SK-N-SH treated with all-trans-retinoic acid at 6 μM for 48 hours (cell line): ENCODE data around the gene SOHLH1.

Experiments
- ATAC-seq: fragments of 200-7000 bp; cut with Tn5 transposase; 3 replicates; pipeline ENCODE4 v1.9.1; 2020; ENCODE audit warnings: mild to moderate bottlenecking, moderate library complexity
- ARNTL ChIP-seq: fragments of 450-650 bp; formaldehyde crosslinking; IDR thresholded peaks from 2 replicates; pipeline ENCODE4 v1.5.0; 2020; ENCODE audit warnings: low read depth, mild to moderate bottlenecking, moderate library complexity, borderline replicate concordance
- CREB5 ChIP-seq: fragments of 250-450 bp; sonication (Bioruptor Pico); IDR thresholded peaks from 2 replicates; pipeline ENCODE4 v1.5.1; 2020; ENCODE audit warnings: low read depth, mild to moderate bottlenecking, moderate library complexity
- CSDC2 ChIP-seq: fragments of 250-450 bp; sonication (Bioruptor Pico); IDR thresholded peaks from 2 replicates; pipeline ENCODE4 v1.5.0; 2020; ENCODE audit warnings: mild to moderate bottlenecking, moderate library complexity
- CSRNP3 ChIP-seq: fragments of 250-450 bp; sonication (Bioruptor Pico); IDR thresholded peaks from 2 replicates; pipeline ENCODE4 v1.5.1; 2021; ENCODE audit warnings: mild to moderate bottlenecking, moderate library complexity
- ESRRG ChIP-seq: fragments of 250-450 bp; sonication (Bioruptor Pico); IDR thresholded peaks from 2 replicates; pipeline ENCODE4 v1.6.1; 2021; ENCODE audit warnings: mild to moderate bottlenecking
- GLIS3 ChIP-seq: fragments of 250-450 bp; sonication (Bioruptor Pico); IDR thresholded peaks from 2 replicates; pipeline ENCODE4 v1.5.0; 2020; ENCODE audit warnings: mild to moderate bottlenecking, moderate library complexity
- ISL1 ChIP-seq: fragments of 250-450 bp; sonication (Bioruptor Pico); IDR thresholded peaks from 2 replicates; pipeline ENCODE4 v2.1.2; 2022; ENCODE audit warnings: mild to moderate bottlenecking, moderate library complexity
- OSR1 ChIP-seq: fragments of 250-450 bp; sonication (Bioruptor Pico); IDR thresholded peaks from 2 replicates; pipeline ENCODE4 v1.8.0; 2022; ENCODE audit warnings: moderate library complexity, mild to moderate bottlenecking, inconsistent platforms
- POU6F1 ChIP-seq: fragments of 250-450 bp; sonication (Bioruptor Pico); IDR thresholded peaks from 2 replicates; pipeline ENCODE4 v1.8.0; 2021; ENCODE audit warnings: low read depth, mild to moderate bottlenecking, moderate library complexity, borderline replicate concordance
- PPARA ChIP-seq: fragments of 250-450 bp; sonication (Bioruptor Pico); IDR thresholded peaks from 2 replicates; pipeline ENCODE4 v1.5.0; 2020; ENCODE audit warnings: mild to moderate bottlenecking, borderline replicate concordance
- RARB ChIP-seq: fragments of 250-450 bp; sonication (Bioruptor Pico); IDR thresholded peaks from 2 replicates; pipeline ENCODE4 v1.8.0; 2021; ENCODE audit warnings: mild to moderate bottlenecking, moderate library complexity
- SNAI2 ChIP-seq: fragments of 250-450 bp; sonication (Bioruptor Pico); IDR thresholded peaks from 2 replicates; pipeline ENCODE4 v1.5.0; 2020; ENCODE audit warnings: mild to moderate bottlenecking, moderate library complexity
- TCF4 ChIP-seq: fragments of 250-450 bp; sonication (Bioruptor Pico); IDR thresholded peaks from 2 replicates; pipeline ENCODE4 v1.8.0; 2021; ENCODE audit warnings: mild to moderate bottlenecking, moderate library complexity, borderline replicate concordance
- TOX ChIP-seq: fragments of 250-450 bp; sonication (Bioruptor Pico); IDR thresholded peaks from 2 replicates; pipeline ENCODE4 v1.8.0; 2021; ENCODE audit warnings: mild to moderate bottlenecking, moderate library complexity, borderline replicate concordance
- TSHZ2 ChIP-seq: fragments of 250-450 bp; sonication (Bioruptor Pico); IDR thresholded peaks from 2 replicates; pipeline ENCODE4 v1.5.0; 2020; ENCODE audit warnings: mild to moderate bottlenecking, moderate library complexity
- ZC3H10 ChIP-seq: fragments of 250-450 bp; sonication (Bioruptor Pico); IDR thresholded peaks from 2 replicates; pipeline ENCODE4 v1.5.1; 2021; ENCODE audit warnings: mild to moderate bottlenecking, moderate library complexity
- ZFP3 ChIP-seq: fragments of 250-450 bp; sonication (Bioruptor Pico); IDR thresholded peaks from 2 replicates; pipeline ENCODE4 v1.5.0; 2020; ENCODE audit warnings: mild to moderate bottlenecking, moderate library complexity
- ZFP30 ChIP-seq: fragments of 450-650 bp; formaldehyde crosslinking; IDR thresholded peaks from 2 replicates; pipeline ENCODE4 v1.5.0; 2022; ENCODE audit warnings: mild to moderate bottlenecking, moderate library complexity
- ZNF565 ChIP-seq: fragments of 450-650 bp; formaldehyde crosslinking; conservative IDR thresholded peaks from 2 replicates; pipeline ENCODE4 v1.5.0; 2020; ENCODE audit warnings: low read depth, mild to moderate bottlenecking, moderate library complexity
- ZNF8 ChIP-seq: fragments of 450-650 bp; formaldehyde crosslinking; IDR thresholded peaks from 2 replicates; pipeline ENCODE4 v1.5.0; 2020; ENCODE audit warnings: mild to moderate bottlenecking, moderate library complexity

The SOHLH1 gene

GRCh38 chr9:135678236-135679017 is 20.9 kb downstream of the SOHLH1 start (continued):
- no peak for TF ChIP-seq TSHZ2 (CRISPR knock-in tag)

- ATAC-seq, result no peak
- TF ChIP-seq OSR1 (CRISPR knock-in tag) (no peak), ZFP3 (CRISPR knock-in tag) (no peak), ZNF8 (CRISPR knock-in tag) (no peak), CSRNP3 (no peak)
These were observed 21.6 kb downstream of the SOHLH1 start for GRCh38 chr9:135677641-135678168.

- no peak for TF ChIP-seq ESRRG (CRISPR knock-in tag)
- no peak for TF ChIP-seq OSR1 (CRISPR knock-in tag)
- TF ChIP-seq ZFP3 (CRISPR knock-in tag), result no peak
- no peak for TF ChIP-seq ZC3H10 (CRISPR knock-in tag)
- TF ChIP-seq CREB5, result no peak
- TF ChIP-seq ZNF565 (CRISPR knock-in tag), result no peak
- TF ChIP-seq ZFP30, result no peak
- TF ChIP-seq TSHZ2 (CRISPR knock-in tag), result no peak
- TF ChIP-seq ARNTL, result no peak
- no peak for TF ChIP-seq RARB (CRISPR knock-in tag)
- TF ChIP-seq POU6F1 (CRISPR knock-in tag), result no peak
- TF ChIP-seq ZNF8 (CRISPR knock-in tag), result no peak
- TF ChIP-seq CSDC2 (CRISPR knock-in tag), result no peak
- no peak for TF ChIP-seq SNAI2 (CRISPR knock-in tag)
- TF ChIP-seq TCF4 (CRISPR knock-in tag), result no peak
- TF ChIP-seq TOX (CRISPR knock-in tag), result no peak
- no peak for TF ChIP-seq ISL1 (CRISPR knock-in tag)
- no peak for TF ChIP-seq CSRNP3
- no peak for TF ChIP-seq GLIS3
- TF ChIP-seq PPARA (CRISPR knock-in tag), result no peak
- no peak for ATAC-seq
These were observed 22.4 kb downstream of the SOHLH1 start for GRCh38 chr9:135676891-135677290.
